Activated naive CD4-positive, alpha-beta T cell treated with anti-CD3 and anti-CD28 coated beads for 36 hours (primary cell): ENCODE results near the gene CROCC2. TPM values are rescaled to one million over a fixed set of nuclear protein-coding genes. Genes with fewer than 3 reads are reported as not detected.
A peak's percentile ranks its signal among the peaks of the same experiment; 100 is the strongest.
"Not testable (repeated sequence)": the region's sequence is repeated elsewhere in the genome, so short reads cannot be mapped to it uniquely, and the experiment has no call there.

Source experiments
- CTCF ChIA-PET: fragments of 350-600 bp; sonication (Branson Sonifier 250); formaldehyde crosslinking; loops from one replicate; lab custom pipeline; 2021; ENCODE audit warnings: antibody characterized with exemption; lab: Charles Lee
- DNase-seq: peaks from one replicate; pipeline ENCODE4 v3.0.0-alpha.2; 2020
- H3K27ac Mint-ChIP-seq: one replicate; pipeline ENCODE4 v1.8.0; 2021; ENCODE audit warnings: mild to moderate bottlenecking, mixed read lengths
- H3K27me3 Mint-ChIP-seq: one replicate; pipeline ENCODE4 v1.8.0; 2021; ENCODE audit warnings: low read depth, mixed read lengths
- H3K36me3 Mint-ChIP-seq: one replicate; pipeline ENCODE4 v1.8.0; 2021; ENCODE audit warnings: low read depth, mixed read lengths
- H3K4me1 Mint-ChIP-seq: one replicate; pipeline ENCODE4 v1.8.0; 2021; ENCODE audit warnings: low read depth, mixed read lengths
- H3K4me3 Mint-ChIP-seq: one replicate; pipeline ENCODE4 v1.8.0; 2021; ENCODE audit warnings: mild to moderate bottlenecking, moderate library complexity, mixed read lengths
- H3K9me3 Mint-ChIP-seq: one replicate; pipeline ENCODE4 v1.8.0; 2021; ENCODE audit warnings: mixed read lengths
- intact Hi-C: fragments of 100-400 bp; cut with micrococcal nuclease; formaldehyde crosslinking; loops from one replicate; pipeline ENCODE4 v1.15.1; 2023
- total RNA-seq, 2 experiments: library from RNA; stranded (reverse); gene quantifications; one replicate each; pipeline ENCODE4 v1.2.3, GENCODE V29; 2021

Gene CROCC2
- total RNA-seq, 2 experiments from 2014 or later, result not detected

DNA sequence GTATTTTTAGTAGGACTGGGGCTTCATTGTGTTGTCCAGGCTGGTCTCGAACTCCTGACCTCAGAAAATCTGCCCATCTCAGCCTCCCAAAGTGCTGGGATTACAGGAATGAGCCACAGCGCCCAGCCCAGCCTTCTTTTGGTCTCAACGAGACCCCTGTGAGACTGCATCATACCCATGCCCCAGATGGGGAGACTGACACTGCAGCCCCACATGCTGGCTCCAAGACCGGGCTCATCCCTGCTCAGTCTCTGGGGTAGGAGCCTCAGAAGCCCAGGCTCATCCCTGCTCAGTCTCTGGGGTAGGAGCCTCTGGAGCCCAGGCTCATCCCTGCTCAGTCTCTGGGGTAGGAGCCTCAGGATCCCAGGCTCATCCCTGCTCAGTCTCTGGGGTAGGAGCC is 69.8 kb downstream of the CROCC2 start:
- CTCF ChIA-PET, intact Hi-C loops, H3K27ac Mint-ChIP-seq, H3K36me3 Mint-ChIP-seq, H3K4me3 Mint-ChIP-seq, H3K9me3 Mint-ChIP-seq, H3K27me3 Mint-ChIP-seq, DNase-seq: not testable (repeated sequence)
- peaks cover 11% of the 10 kb centered on the region for H3K4me1 Mint-ChIP-seq

- Mint-ChIP-seq H3K27ac (no peak overlapping the region), H3K36me3 (no peaks in the 10 kb centered on the region), H3K9me3 (no peaks in the 10 kb centered on the region), H3K4me1 (peaks cover 2% of the 10 kb centered on the region), H3K4me3 (no peak overlapping the region), H3K27me3 (no peaks in the 10 kb centered on the region)
- CTCF ChIA-PET, result no interaction called here
- no peak for DNase-seq
- intact Hi-C loops, result loop anchor here (10.0 kb wide), 1 partner anchor 66 kb away; no protein-coding TSS in a partner anchor
Observed at GRCh38 chr2:240981280-240981679, 75.1 kb downstream of the CROCC2 start.

GRCh38 chr2:240981871-240982800 is 76.0 kb downstream of the CROCC2 start:
- CTCF ChIA-PET, result no interaction called here
- DNase-seq, result no peak
- no peak overlapping the region for H3K4me3 Mint-ChIP-seq
- H3K9me3 Mint-ChIP-seq, result no peaks in the 10 kb centered on the region
- no peaks in the 10 kb centered on the region for H3K27me3 Mint-ChIP-seq
- no peak overlapping the region for H3K27ac Mint-ChIP-seq
- intact Hi-C loops, result loop anchor here (10.0 kb wide), 1 partner anchor 67 kb away; no protein-coding TSS in a partner anchor
- peaks cover 2% of the 10 kb centered on the region for H3K4me1 Mint-ChIP-seq
- H3K36me3 Mint-ChIP-seq, result no peaks in the 10 kb centered on the region

- H3K27me3 Mint-ChIP-seq, result no peaks in the 10 kb centered on the region
- peaks cover 2% of the 10 kb centered on the region for H3K4me1 Mint-ChIP-seq
- intact Hi-C loops, result loop anchor here (10.0 kb wide), 1 partner anchor 68 kb away; no protein-coding TSS in a partner anchor
- DNase-seq, result no peak
- no peaks in the 10 kb centered on the region for H3K9me3 Mint-ChIP-seq
- CTCF ChIA-PET, result interaction anchor here (0.9 to 1.5 kb wide), 3 partner anchors 27 to 77 kb away, joined by 4 to 5 read pairs (median 4); no protein-coding TSS in a partner anchor
- H3K27ac Mint-ChIP-seq, result no peak overlapping the region
- H3K4me3 Mint-ChIP-seq, result no peak overlapping the region
- no peaks in the 10 kb centered on the region for H3K36me3 Mint-ChIP-seq
Observed at GRCh38 chr2:240982821-240983281, 76.7 kb downstream of the CROCC2 start.

DNA sequence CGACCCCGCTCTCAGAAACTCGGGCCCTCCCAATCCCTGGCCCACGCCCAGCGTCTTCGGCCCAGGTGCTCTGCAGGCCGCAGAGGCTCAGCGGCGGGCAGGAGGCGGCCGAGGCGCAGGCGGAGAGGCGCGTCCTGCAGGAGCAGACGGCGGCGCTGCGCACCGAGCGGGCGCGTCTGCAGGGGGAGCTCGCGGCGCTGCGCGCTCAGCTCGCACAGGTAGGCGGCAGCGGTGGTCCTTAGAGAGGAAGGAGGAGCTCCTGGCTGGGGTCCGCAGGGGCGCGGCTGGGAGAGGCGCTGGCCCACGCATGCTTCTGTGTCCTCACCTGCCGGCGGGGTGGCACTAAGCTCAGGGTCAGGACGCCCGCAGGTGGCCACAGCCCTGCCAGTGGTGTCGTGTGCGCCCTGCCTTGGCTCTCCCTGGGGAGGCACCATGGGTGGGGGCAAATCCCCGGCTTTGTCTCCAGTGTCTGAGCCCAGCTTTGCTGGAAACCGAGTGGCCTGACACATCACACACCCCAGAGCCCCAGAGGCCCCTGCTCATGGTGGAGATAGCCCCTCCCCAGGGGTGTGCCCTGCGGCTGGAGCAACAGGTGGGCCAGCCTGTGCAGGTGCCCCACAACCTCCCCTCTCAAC is 77.3 kb downstream of the CROCC2 start:
- Mint-ChIP-seq H3K9me3 (no peaks in the 10 kb centered on the region), H3K36me3 (no peaks in the 10 kb centered on the region), H3K27ac (no peak overlapping the region), H3K4me3 (no peak overlapping the region), H3K4me1 (peaks cover 2% of the 10 kb centered on the region), H3K27me3 (no peaks in the 10 kb centered on the region)
- intact Hi-C loops, result loop anchor here (10.0 kb wide), 1 partner anchor 69 kb away; no protein-coding TSS in a partner anchor
- CTCF ChIA-PET, result interaction anchor here (0.7 to 1.5 kb wide), 6 partner anchors 8 to 170 kb away, joined by 3 to 5 read pairs (median 4); no protein-coding TSS in a partner anchor
- DNase-seq, result peak; percentile 43

DNA sequence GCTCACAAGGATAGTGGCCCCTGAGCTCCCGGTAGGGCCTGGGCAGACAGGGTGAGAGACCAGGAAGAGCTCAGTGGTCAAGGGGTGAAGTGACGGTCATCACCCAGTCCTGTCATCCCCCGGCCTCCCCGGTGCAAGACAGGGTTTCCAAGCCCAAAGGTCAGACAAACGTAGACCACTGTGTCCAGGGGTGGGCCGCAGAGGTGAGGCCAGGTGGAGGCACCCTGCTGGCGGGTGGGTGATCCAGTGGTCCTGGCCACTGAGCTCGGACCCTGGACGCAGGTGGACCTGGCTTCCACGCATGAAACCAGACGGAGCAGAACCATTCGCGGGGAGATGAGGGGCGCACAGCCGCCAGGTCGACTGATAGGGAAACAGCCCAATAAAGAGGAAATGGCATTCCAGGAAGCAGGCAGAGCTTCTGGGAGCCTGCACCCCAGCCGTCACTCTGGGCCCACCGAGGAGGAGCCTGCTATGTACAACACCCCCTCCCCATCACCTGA is 77.9 kb downstream of the CROCC2 start:
- Mint-ChIP-seq H3K27me3 (no peaks in the 10 kb centered on the region), H3K9me3 (no peaks in the 10 kb centered on the region), H3K4me1 (peaks cover 2% of the 10 kb centered on the region), H3K36me3 (no peaks in the 10 kb centered on the region), H3K27ac (no peak overlapping the region), H3K4me3 (no peak overlapping the region)
- no peak for DNase-seq
- CTCF ChIA-PET, result interaction anchor here (0.7 to 1.5 kb wide), 6 partner anchors 8 to 169 kb away, joined by 3 to 5 read pairs (median 4); no protein-coding TSS in a partner anchor
- intact Hi-C loops, result loop anchor here (10.0 kb wide), 1 partner anchor 69 kb away; no protein-coding TSS in a partner anchor

DNA sequence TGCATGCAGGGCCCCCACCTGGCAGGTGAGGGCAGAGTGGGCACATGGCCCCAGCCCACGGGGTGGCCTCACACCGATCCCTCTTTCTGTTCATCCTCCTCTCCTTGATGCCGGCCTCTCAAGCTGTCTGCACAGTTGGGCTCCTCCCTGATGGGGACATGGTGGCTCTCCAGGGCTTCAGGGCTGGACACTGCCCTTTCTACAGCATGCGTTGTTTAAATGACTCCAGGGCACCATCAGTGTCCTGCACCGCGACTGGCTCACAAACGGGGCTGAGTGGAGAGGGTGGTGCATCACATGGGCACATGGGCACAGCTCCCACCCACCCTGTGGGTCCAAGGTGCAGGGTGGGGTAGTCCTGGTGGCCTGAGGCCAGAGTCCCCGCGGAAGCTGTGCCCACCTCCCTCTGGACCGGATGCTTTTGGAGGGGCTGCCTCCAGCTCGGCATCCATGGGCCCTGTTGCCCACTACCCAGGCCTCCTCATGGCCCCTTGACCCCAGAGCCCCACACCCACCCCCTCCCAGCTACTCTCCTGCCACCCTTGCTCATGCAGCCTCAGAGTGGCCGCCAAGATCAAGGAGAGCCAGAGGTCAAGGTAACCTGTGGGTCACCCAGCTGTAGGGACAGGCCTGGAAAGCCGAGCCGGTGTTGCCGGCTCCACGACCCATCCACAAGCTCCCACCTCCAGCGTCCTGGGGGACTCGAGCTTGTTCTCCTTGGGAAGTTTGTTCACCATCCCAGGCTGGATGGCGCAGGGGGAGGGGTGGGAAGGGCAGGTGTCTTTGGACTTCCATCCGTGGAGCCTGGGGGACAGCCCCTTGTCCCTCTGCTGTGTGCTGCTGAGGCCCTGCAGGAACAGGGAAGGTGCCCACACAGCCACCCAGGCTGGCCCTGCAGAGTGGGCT is 80.0 kb downstream of the CROCC2 start:
- Mint-ChIP-seq H3K36me3 (no peaks in the 10 kb centered on the region), H3K27ac (no peak overlapping the region), H3K4me1 (peaks cover 2% of the 10 kb centered on the region), H3K27me3 (no peaks in the 10 kb centered on the region), H3K4me3 (no peak overlapping the region), H3K9me3 (no peaks in the 10 kb centered on the region)
- intact Hi-C loops, result loop anchor here (10.0 kb wide), 1 partner anchor 71 kb away; no protein-coding TSS in a partner anchor
- no peak for DNase-seq
- CTCF ChIA-PET, result interaction anchor here (0.8 kb wide), 1 partner anchor 74 kb away, joined by 5 read pairs; no protein-coding TSS in a partner anchor

DNA sequence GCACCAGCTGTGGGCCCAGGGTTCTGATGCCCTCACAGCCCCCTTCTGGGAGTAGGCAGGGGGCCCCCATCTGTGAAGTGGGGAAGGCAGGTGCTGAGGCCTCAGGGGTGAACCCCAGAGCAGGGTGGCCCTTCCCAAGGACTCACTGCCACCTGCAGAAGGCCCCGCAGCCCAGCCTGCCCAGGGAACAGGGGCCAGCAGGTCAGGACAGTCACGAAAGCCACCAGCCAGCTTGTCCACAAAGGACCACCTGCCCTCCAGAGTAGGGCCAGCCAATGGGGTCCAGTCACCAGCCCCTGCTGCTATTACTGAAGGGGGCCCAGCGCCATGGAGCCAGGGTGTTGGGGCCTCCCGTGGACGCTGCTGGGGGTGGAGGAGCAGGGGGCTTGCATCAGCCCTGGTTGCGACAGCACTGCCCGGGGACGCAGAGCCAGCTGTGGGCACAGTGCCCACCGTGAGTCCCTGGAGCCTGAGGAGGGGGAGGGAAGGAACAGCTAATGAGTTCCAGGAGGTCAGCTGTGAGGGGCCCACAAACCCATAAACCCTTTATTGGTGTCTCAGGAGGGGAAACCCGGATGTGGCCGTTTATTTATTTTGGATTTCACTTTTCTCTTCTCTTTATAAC is 80.8 kb downstream of the CROCC2 start:
- H3K4me1 Mint-ChIP-seq, result peaks cover 2% of the 10 kb centered on the region
- H3K9me3 Mint-ChIP-seq, result no peaks in the 10 kb centered on the region
- no peak for DNase-seq
- no peaks in the 10 kb centered on the region for H3K27me3 Mint-ChIP-seq
- intact Hi-C loops, result loop anchor here (10.0 kb wide), 1 partner anchor 72 kb away; no protein-coding TSS in a partner anchor
- no peak overlapping the region for H3K4me3 Mint-ChIP-seq
- H3K27ac Mint-ChIP-seq, result no peak overlapping the region
- no peaks in the 10 kb centered on the region for H3K36me3 Mint-ChIP-seq
- CTCF ChIA-PET, result interaction anchor here (0.8 kb wide), 1 partner anchor 73 kb away, joined by 5 read pairs; no protein-coding TSS in a partner anchor

- Mint-ChIP-seq H3K27ac (no peak overlapping the region), H3K4me3 (no peak overlapping the region), H3K9me3 (no peaks in the 10 kb centered on the region), H3K27me3 (no peaks in the 10 kb centered on the region), H3K36me3 (no peaks in the 10 kb centered on the region), H3K4me1 (peaks cover 2% of the 10 kb centered on the region)
- CTCF ChIA-PET, result interaction anchor here (0.9 kb wide), 1 partner anchor 74 kb away, joined by 3 read pairs; no protein-coding TSS in a partner anchor
- intact Hi-C loops, result loop anchor here (10.0 kb wide), 1 partner anchor 73 kb away; no protein-coding TSS in a partner anchor
- no peak for DNase-seq
Observed at GRCh38 chr2:240987588-240987987, 81.5 kb downstream of the CROCC2 start.

GRCh38 chr2:240988146-240988545 is 82.0 kb downstream of the CROCC2 start:
- Mint-ChIP-seq H3K4me1 (no peaks in the 10 kb centered on the region), H3K27ac (no peak overlapping the region), H3K4me3 (no peak overlapping the region), H3K27me3 (no peaks in the 10 kb centered on the region), H3K36me3 (no peaks in the 10 kb centered on the region), H3K9me3 (no peaks in the 10 kb centered on the region)
- no peak for DNase-seq
- CTCF ChIA-PET, result interaction anchor here (0.9 kb wide), 1 partner anchor 75 kb away, joined by 3 read pairs; no protein-coding TSS in a partner anchor
- intact Hi-C loops, result loop anchor here (10.0 kb wide), 1 partner anchor 73 kb away; no protein-coding TSS in a partner anchor
